ENCODE data around the gene HLA-DMA. TPM values are rescaled to one million over a fixed set of nuclear protein-coding genes. Genes with fewer than 3 reads are reported as not detected.

HLA-DMA gene
- total and polyA plus RNA-seq, 2 of the 4 experiments (the other 2 are of a cell fraction): 2.3 to 8.3 TPM

GRCh38 chr6:32970413-32971241, 17.7 kb upstream of the HLA-DMA start:
- Histone ChIP-seq H2AFZ (replicated peaks; ENCODE audit: low read length, poor library complexity) (peak overlapping the region; percentile 56), H2AK5ac (ENCODE audit: low read depth, low read length) (peak overlapping the region; percentile 100), H3K4ac (ENCODE audit: low read depth, low read length) (peak overlapping the region; percentile 100), H2BK15ac (ENCODE audit: low read depth, low read length) (peak overlapping the region; percentile 93), H3K9me1 (ENCODE audit: insufficient read depth, low read length) (no peaks in the 10 kb centered on the region; the same call in 1 of the 2 replicates), H3K4me2 (ENCODE audit: low read depth, low read length) (peak overlapping the region; percentile 76), H3K18ac (ENCODE audit: low read depth, low read length) (peak overlapping the region; percentile 99), H2BK5ac (ENCODE audit: low read depth, low read length, poor library complexity, severe bottlenecking) (peak overlapping the region; percentile 99), H3K36me3 (ENCODE audit: control insufficient read depth, insufficient read depth, low read length) (peaks cover 23% of the 10 kb centered on the region), H3K23ac (ENCODE audit: low read depth, low read length) (peak overlapping the region; percentile 100), H3K27me3 (ENCODE audit: control insufficient read depth, insufficient read depth, low read length) (no peaks in the 10 kb centered on the region), H2AK9ac (replicated peaks; ENCODE audit: low read depth, low read length, poor library complexity) (peak overlapping the region; percentile 100), H3K4me1 (ENCODE audit: control insufficient read depth, insufficient read depth, low read length) (peaks cover 4% of the 10 kb centered on the region; the same call in 1 of the 2 replicates), H4K5ac (ENCODE audit: low read depth, low read length) (peak overlapping the region; percentile 97), H3K79me1 (ENCODE audit: low read depth in 1 of 2, low read length in 2 of 2) (peaks cover 6 to 49% of the 10 kb centered on the region in 2 experiments; a peak in 3 of 4 replicates), H3K9me3 (ENCODE audit: control insufficient read depth, insufficient read depth, low read length) (no peaks in the 10 kb centered on the region), H3K4me3 (ENCODE audit: insufficient read depth, low read depth, low read length) (peak overlapping the region; percentile 59), H2BK20ac (ENCODE audit: low read depth, low read length) (peak overlapping the region; percentile 60), H4K20me1 (ENCODE audit: insufficient read depth, low read length) (peaks cover 41% of the 10 kb centered on the region), H3K27ac (ENCODE audit: insufficient read depth, low read length) (peak overlapping the region; percentile 100), H3K14ac (replicated peaks; ENCODE audit: low read depth, low read length) (peak overlapping the region; percentile 100), H3K9ac (ENCODE audit: low read depth, low read length) (peak overlapping the region; percentile 99), H4K91ac (ENCODE audit: insufficient read depth, low read depth, low read length) (peak overlapping the region; percentile 100), H4K8ac (ENCODE audit: low read depth in 2 of 2, low read length in 2 of 2) (peak overlapping the region; percentile 99 to 100), H2BK120ac (ENCODE audit: low read depth, low read length) (peak overlapping the region; percentile 92), H3K56ac (ENCODE audit: extremely low read depth, insufficient read depth, low read length) (peak overlapping the region; percentile 100)
- no TSS peak for BruUV-seq (replicated peaks)
- ChIA-PET POLR2A (ENCODE audit: unreplicated experiment) (interaction anchor here (0.5 to 2.3 kb wide), 7 partner anchors 18 to 282 kb away, joined by 3 to 8 read pairs (median 5); partner anchors contain the start of genes HLA-DMA and HLA-DMB), CTCF (interaction anchor here (2.8 kb wide), 1 partner anchor 37 kb away, joined by 18 read pairs; no protein-coding TSS in a partner anchor)
- in situ Hi-C loops (cut with MboI; ENCODE audit: low sequenced_read_pairs): loop anchor here (5.0 to 25.0 kb wide), 2 partner anchors 78 to 783 kb away; partner anchors contain the start of genes AGER, AGPAT1, GPSM3 and PBX2
- intact Hi-C loops (cut with micrococcal nuclease): loop anchor here (2.0 to 5.0 kb wide), 2 partner anchors 278 to 783 kb away; no protein-coding TSS in a partner anchor
- peak; percentile 90 for DNase-seq
- no peak; the same call in 1 of the 2 replicates for TF ChIP-seq BHLHE40 (IDR thresholded peaks at IDR 0.05; ENCODE audit: low read depth, low read length)
- no peak for TF ChIP-seq NFE2L2 (IDR thresholded peaks at IDR 0.05; ENCODE audit: low read depth, low read length)
- TF ChIP-seq MAZ (IDR thresholded peaks at IDR 0.05; ENCODE audit: borderline replicate concordance, low read depth, low read length): peak; percentile 84
- TF ChIP-seq, protein P1, sequence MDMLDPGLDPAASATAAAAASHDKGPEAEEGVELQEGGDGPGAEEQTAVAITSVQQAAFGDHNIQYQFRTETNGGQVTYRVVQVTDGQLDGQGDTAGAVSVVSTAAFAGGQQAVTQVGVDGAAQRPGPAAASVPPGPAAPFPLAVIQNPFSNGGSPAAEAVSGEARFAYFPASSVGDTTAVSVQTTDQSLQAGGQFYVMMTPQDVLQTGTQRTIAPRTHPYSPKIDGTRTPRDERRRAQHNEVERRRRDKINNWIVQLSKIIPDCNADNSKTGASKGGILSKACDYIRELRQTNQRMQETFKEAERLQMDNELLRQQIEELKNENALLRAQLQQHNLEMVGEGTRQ (IDR thresholded peaks at IDR 0.05; ENCODE audit: low read depth, low read length): no peak
- no peak for TF ChIP-seq ELK1 (IDR thresholded peaks at IDR 0.05; ENCODE audit: borderline replicate concordance, low read depth, low read length)
- peak; percentile 64 for TF ChIP-seq POLR2A (IDR thresholded peaks at IDR 0.05; ENCODE audit: low read depth, low read length)
- no peak for TF ChIP-seq MXI1 (IDR thresholded peaks at IDR 0.05; ENCODE audit: borderline replicate concordance, low read depth, low read length)
- dilution Hi-C loops (cut with HindIII; ENCODE audit: low sequenced_read_pairs, unreplicated experiment): no loop called here
- WGBS, 2 experiments (ENCODE audit: extremely low coverage in 2 of 2, insufficient read length in 1 of 2): 0% methylated on average over 3 of the region's 43 CpGs; no CpG with 5 or more reads in 1 of the 2 experiments
- peak; percentile 27 for ATAC-seq (ENCODE audit: low read depth)
